H9 (cell line): ENCODE results near the gene ITGB7. TPM values are rescaled to one million over a fixed set of nuclear protein-coding genes. Genes with fewer than 3 reads are reported as not detected.
A peak's percentile ranks its signal among the peaks of the same experiment; 100 is the strongest.

Source experiments
- DNase-seq: peaks from one replicate; pipeline ENCODE4 v3.0.0-alpha.2; 2017
- H2AFZ ChIP-seq: one replicate; pipeline ENCODE4 v1.6.1; 2013; ENCODE audit warnings: mild to moderate bottlenecking, low read length, control low read depth, moderate library complexity
- H2AK5ac ChIP-seq: 2 replicates; pipeline ENCODE4 v1.6.1; 2013; ENCODE audit warnings: low read length, control low read depth, mixed read lengths; ENCODE audit not compliant: insufficient read length
- H2BK120ac ChIP-seq: one replicate; pipeline ENCODE4 v1.6.1; 2013; ENCODE audit warnings: low read depth, mild to moderate bottlenecking, low read length, control low read depth, inconsistent platforms; ENCODE audit not compliant: poor library complexity, severe bottlenecking
- H2BK12ac ChIP-seq: 2 replicates; pipeline ENCODE4 v1.6.1; 2013; ENCODE audit warnings: low read length, control low read depth, mixed read lengths, low read depth; ENCODE audit not compliant: insufficient read length
- H2BK15ac ChIP-seq: 2 replicates; pipeline ENCODE4 v1.6.1; 2013; ENCODE audit warnings: low read depth, low read length, control low read depth
- H2BK20ac ChIP-seq: one replicate; pipeline ENCODE4 v1.6.1; 2013; ENCODE audit warnings: low read depth, mild to moderate bottlenecking, low read length, control low read depth, inconsistent platforms; ENCODE audit not compliant: poor library complexity, severe bottlenecking
- H2BK5ac ChIP-seq: 2 replicates; pipeline ENCODE4 v1.6.1; 2013; ENCODE audit warnings: low read length, control low read depth, mixed read lengths; ENCODE audit not compliant: insufficient read length
- H3K14ac ChIP-seq: 2 replicates; pipeline ENCODE4 v1.6.1; 2013; ENCODE audit warnings: low read length, control low read depth; ENCODE audit not compliant: insufficient read depth
- H3K18ac ChIP-seq: 2 replicates; pipeline ENCODE4 v1.6.1; 2013; ENCODE audit warnings: low read depth, mild to moderate bottlenecking, mixed read lengths, low read length, control low read depth; ENCODE audit not compliant: insufficient read length
- H3K23ac ChIP-seq: 2 replicates; pipeline ENCODE4 v1.6.1; 2013; ENCODE audit warnings: low read length, control low read depth, mixed read lengths, low read depth; ENCODE audit not compliant: insufficient read length
- H3K23me2 ChIP-seq: 2 replicates; pipeline ENCODE4 v1.6.1; 2013; ENCODE audit warnings: low read depth, mild to moderate bottlenecking, mixed read lengths, low read length, control low read depth; ENCODE audit not compliant: insufficient read length, poor library complexity, severe bottlenecking
- H3K27ac ChIP-seq: 2 replicates; pipeline ENCODE4 v1.5.1; 2013; ENCODE audit warnings: low read length, control low read depth, mixed read lengths, low read depth; ENCODE audit not compliant: insufficient read length
- H3K27me3 ChIP-seq: 2 replicates; pipeline ENCODE4 v1.6.1; 2013; ENCODE audit warnings: low read length, control low read depth, inconsistent platforms; ENCODE audit not compliant: insufficient read depth
- H3K4ac ChIP-seq: 2 replicates; pipeline ENCODE4 v1.6.1; 2013; ENCODE audit warnings: low read depth, mild to moderate bottlenecking, control low read depth, inconsistent platforms, low read length, moderate library complexity
- H3K4me1 ChIP-seq: 2 replicates; pipeline ENCODE4 v1.6.1; 2013; ENCODE audit warnings: low read length, control low read depth, inconsistent platforms; ENCODE audit not compliant: insufficient read depth
- H3K4me2 ChIP-seq: 2 replicates; pipeline ENCODE4 v1.6.1; 2013; ENCODE audit warnings: low read length, control low read depth, mixed read lengths; ENCODE audit not compliant: insufficient read length, insufficient read depth
- H3K56ac ChIP-seq: 2 replicates; pipeline ENCODE4 v1.6.1; 2013; ENCODE audit warnings: low read depth, mild to moderate bottlenecking, mixed read lengths, low read length, control low read depth; ENCODE audit not compliant: insufficient read length
- H3K79me1 ChIP-seq: 2 replicates; pipeline ENCODE4 v1.6.1; 2013; ENCODE audit warnings: low read depth, mild to moderate bottlenecking, moderate library complexity, low read length, control low read depth, inconsistent platforms; ENCODE audit not compliant: insufficient read depth, poor library complexity, severe bottlenecking
- H3K79me2 ChIP-seq: 2 replicates; pipeline ENCODE4 v1.6.1; 2013; ENCODE audit warnings: low read length, control low read depth, inconsistent platforms; ENCODE audit not compliant: insufficient read depth
- H3K9ac ChIP-seq: 2 replicates; pipeline ENCODE4 v1.6.1; 2013; ENCODE audit warnings: low read length, control low read depth, mixed read lengths; ENCODE audit not compliant: insufficient read length; ENCODE audit errors: extremely low read depth
- H3K9me3 ChIP-seq: one replicate; pipeline ENCODE4 v1.6.1; 2013; ENCODE audit warnings: low read depth, low read length, inconsistent platforms; ENCODE audit not compliant: control insufficient read depth
- H3T11ph ChIP-seq: one replicate; pipeline ENCODE4 v1.6.1; 2013; ENCODE audit warnings: mild to moderate bottlenecking, low read length, control low read depth, inconsistent platforms
- H4K20me1 ChIP-seq: one replicate; pipeline ENCODE4 v1.6.1; 2013; ENCODE audit not compliant: control insufficient read depth, insufficient read length, insufficient read depth
- H4K5ac ChIP-seq: 2 replicates; pipeline ENCODE4 v1.6.1; 2013; ENCODE audit warnings: low read depth, mild to moderate bottlenecking, mixed read lengths, low read length, control low read depth; ENCODE audit not compliant: insufficient read length
- H4K8ac ChIP-seq: replicated peaks from 2 replicates; pipeline ENCODE4 v1.6.1; 2013; ENCODE audit warnings: low read length, control low read depth, mixed read lengths, low read depth; ENCODE audit not compliant: insufficient read length
- H4K91ac ChIP-seq: 2 replicates; pipeline ENCODE4 v1.6.1; 2013; ENCODE audit warnings: low read depth, mild to moderate bottlenecking, moderate library complexity, mixed read lengths, low read length, control low read depth; ENCODE audit not compliant: insufficient read length
- H3K27ac Mint-ChIP-seq, 3 experiments: 2 replicates in 2 of 3; 3 replicates in 1 of 3; pipeline ENCODE4 v1.8.0; 2020 to 2021; ENCODE audit warnings: mixed read lengths in 3 of 3, mild to moderate bottlenecking in 1 of 3, moderate library complexity in 1 of 3
- H3K27me3 Mint-ChIP-seq: 2 replicates; pipeline ENCODE4 v1.8.0; 2021; ENCODE audit warnings: low read depth, mild to moderate bottlenecking, moderate library complexity, mixed read lengths
- H3K36me3 Mint-ChIP-seq, 3 experiments: 2 replicates in 2 of 3; 3 replicates in 1 of 3; pipeline ENCODE4 v1.8.0; 2020 to 2021; ENCODE audit warnings: low read depth in 3 of 3, mixed read lengths in 3 of 3; ENCODE audit not compliant: insufficient read depth in 1 of 3
- H3K4me1 Mint-ChIP-seq, 2 experiments: 2 replicates each; pipeline ENCODE4 v1.8.0; 2020; ENCODE audit warnings: mixed read lengths in 2 of 2
- H3K4me3 Mint-ChIP-seq, 2 experiments: 2 replicates in 1 of 2; 3 replicates in 1 of 2; pipeline ENCODE4 v1.8.0; 2020 to 2021; ENCODE audit warnings: mild to moderate bottlenecking in 2 of 2, mixed read lengths in 2 of 2, moderate library complexity in 1 of 2
- H3K9me3 Mint-ChIP-seq, 2 experiments: 2 replicates in 1 of 2; 3 replicates in 1 of 2; pipeline ENCODE4 v1.8.0; 2020; ENCODE audit warnings: mild to moderate bottlenecking in 2 of 2, mixed read lengths in 2 of 2, moderate library complexity in 1 of 2
- CTCF ChIP-seq: fragments of 200-600 bp; sonication (generic); conservative IDR thresholded peaks from 3 replicates; pipeline ENCODE4 v1.8.0; 2021; ENCODE audit warnings: antibody characterized with exemption, mild to moderate bottlenecking
- WGBS: extraction: QIAGEN DNeasy Blood & Tissue Kit; methylation state at CpG from one replicate; pipeline ENCODE4 v1.1.7; 2013; ENCODE audit warnings: missing lambda C conversion rate, low lambda C conversion rate, mixed read lengths; ENCODE audit not compliant: insufficient read length; ENCODE audit errors: extremely low coverage; 5-methylcytosine and 5-hydroxymethylcytosine counted together
- total RNA-seq: library from RNA; stranded (reverse); gene quantifications from 2 replicates; pipeline ENCODE4 v1.2.1, GENCODE V29; 2021

ITGB7 gene
- total RNA-seq, 1 experiment from 2014 or later: 0.39 TPM

DNA sequence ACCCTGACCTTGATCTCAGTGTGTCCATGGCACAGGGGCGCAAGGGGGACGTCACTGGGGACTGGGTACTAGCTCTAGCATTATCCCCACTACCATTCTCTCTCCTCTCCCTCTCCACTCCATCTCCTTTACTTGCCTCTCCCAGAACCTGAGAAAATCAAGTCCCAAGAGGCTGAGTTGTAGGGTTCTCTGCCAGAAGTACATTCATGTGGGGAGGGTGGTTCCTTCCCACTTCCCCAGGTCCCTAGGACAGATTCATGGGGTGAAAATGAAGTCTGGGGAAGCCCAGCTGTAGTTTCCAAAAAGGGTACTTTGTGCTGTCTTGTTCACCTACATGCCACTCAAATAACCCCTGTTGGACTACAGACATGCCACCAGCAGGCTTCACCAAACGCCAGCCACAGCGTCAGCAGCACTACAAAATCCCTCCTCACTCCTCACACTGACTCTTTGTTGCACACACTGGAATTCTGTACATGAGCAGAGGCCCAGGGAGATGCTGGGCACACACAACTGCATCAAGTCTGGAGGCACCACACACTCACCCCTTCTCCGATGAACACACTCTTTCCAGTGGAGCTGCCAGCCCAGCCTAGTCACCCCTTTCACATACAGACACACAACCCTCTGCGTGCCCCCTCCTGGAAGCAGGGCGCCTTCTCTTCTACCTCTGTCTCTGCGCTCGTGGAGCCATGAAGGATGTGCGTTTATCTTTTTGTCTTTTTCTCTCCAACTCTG is 18.0 kb upstream of the ITGB7 start:
- no peak overlapping the region for H2BK12ac ChIP-seq
- H3K27me3 ChIP-seq: no peaks in the 10 kb centered on the region
- H3K18ac ChIP-seq: no peak overlapping the region
- no peak overlapping the region for H2BK5ac ChIP-seq
- H3K9me3 ChIP-seq: no peaks in the 10 kb centered on the region
- no peak overlapping the region for H3K14ac ChIP-seq
- no peak overlapping the region for H3K4ac ChIP-seq
- H3K79me1 ChIP-seq: no peaks in the 10 kb centered on the region
- H2BK15ac ChIP-seq: no peak overlapping the region
- peaks cover 8 to 17% (median 13%) of the 10 kb centered on the region in 3 experiments; a peak in 6 of 7 replicates for H3K36me3 Mint-ChIP-seq
- H3K9me3 Mint-ChIP-seq: no peaks in the 10 kb centered on the region
- H3K27ac Mint-ChIP-seq: peak overlapping the region; percentile 2 to 66 (median 53); a peak in 4 of 7 replicates
- peaks cover 70% of the 10 kb centered on the region in 2 experiments for H3K4me1 Mint-ChIP-seq
- no peak overlapping the region for H3K9ac ChIP-seq
- no peak overlapping the region for H2AK5ac ChIP-seq
- H2BK120ac ChIP-seq: no peak overlapping the region
- peaks cover 10% of the 10 kb centered on the region for H3K23me2 ChIP-seq
- no peak overlapping the region for H4K8ac ChIP-seq
- peak overlapping the region; percentile 9 for H3K4me2 ChIP-seq
- no peak overlapping the region for H3K56ac ChIP-seq
- H4K91ac ChIP-seq: no peak overlapping the region
- no peak for DNase-seq
- H4K20me1 ChIP-seq: no peaks in the 10 kb centered on the region
- peak overlapping the region in 1 of 2 experiments; percentile 61; a peak in 4 of 5 replicates for H3K4me3 Mint-ChIP-seq
- no peak for TF ChIP-seq CTCF
- H3K27me3 Mint-ChIP-seq: peaks cover 3% of the 10 kb centered on the region
- no peak overlapping the region for H3K27ac ChIP-seq
- no peak overlapping the region for H2BK20ac ChIP-seq
- no peak overlapping the region for H4K5ac ChIP-seq
- no peak overlapping the region for H3T11ph ChIP-seq
- no peak overlapping the region for H3K23ac ChIP-seq
- no peaks in the 10 kb centered on the region for H3K79me2 ChIP-seq
- no CpG with 5 or more reads among the region's 10 CpGs for WGBS
- peaks cover 25% of the 10 kb centered on the region; the same call in 1 of the 2 replicates for H3K4me1 ChIP-seq
- H2AFZ ChIP-seq: no peak overlapping the region
